Endothelial cell of umbilical vein (primary cell): ENCODE measurements around the gene DIO3. TPM values are rescaled to one million over a fixed set of nuclear protein-coding genes. Genes with fewer than 3 reads are reported as not detected.

ENCODE experiments used
- BruUV-seq: library from RNA; stranded (reverse); fragments of 400-500 nt; replicated peaks from 2 replicates; lab custom pipeline; 2021; lab: Mats Ljungman, UMichigan
- CTCF ChIA-PET: fragments of 300-600, 350-600 bp; sonication (Branson Sonifier 250); formaldehyde crosslinking; loops from one replicate; lab custom pipeline; 2021; ENCODE audit warnings: antibody characterized with exemption, inconsistent platforms; lab: Charles Lee
- POLR2A ChIA-PET: fragments of 300-600, 350-600 bp; sonication (Branson Sonifier 250); formaldehyde crosslinking; loops from one replicate; lab custom pipeline; 2021; ENCODE audit warnings: antibody characterized with exemption, inconsistent platforms; lab: Charles Lee
- DNase-seq: peaks from one replicate; pipeline ENCODE4 v3.0.0-alpha.2; 2011; ENCODE audit warnings: low read depth, low spot score
- FAIRE-seq: peaks from 2 replicates; lab custom pipeline; 2011; peaks lifted over from hg19 to GRCh38; lab: Jason Lieb, UNC
- H2AFZ ChIP-seq: 2 replicates; pipeline ENCODE4 v1.6.0; 2012; ENCODE audit warnings: low read depth, low read length, control low read depth, inconsistent platforms
- H3K27ac ChIP-seq: 2 replicates; pipeline ENCODE4 v1.5.1; 2011; ENCODE audit warnings: low read depth, mild to moderate bottlenecking, control low read depth, low read length, moderate library complexity; ENCODE audit not compliant: insufficient read depth
- H3K27me3 ChIP-seq, 2 experiments: 2 replicates each; pipeline versions ENCODE4 v1.6.0 to v1.6.1; 2011; ENCODE audit warnings: low read length in 2 of 2, mixed read lengths in 1 of 2; ENCODE audit not compliant: control insufficient read depth in 2 of 2, insufficient read depth in 2 of 2
- H3K36me3 ChIP-seq, 2 experiments: 2 replicates in 1 of 2; 3 replicates in 1 of 2; pipeline ENCODE4 v1.5.1; 2011; ENCODE audit warnings: low read length in 2 of 2, mild to moderate bottlenecking in 1 of 2, moderate library complexity in 1 of 2; ENCODE audit not compliant: control insufficient read depth in 2 of 2, insufficient read depth in 2 of 2; ENCODE audit errors: extremely low read depth in 1 of 2
- H3K4me1 ChIP-seq: 3 replicates; pipeline ENCODE4 v1.5.1; 2011; ENCODE audit warnings: mild to moderate bottlenecking, low read length; ENCODE audit not compliant: control insufficient read depth, insufficient read depth; ENCODE audit errors: extremely low read depth
- H3K4me2 ChIP-seq: 2 replicates; pipeline ENCODE4 v1.6.1; 2011; ENCODE audit warnings: low read length, control low read depth, mixed read lengths; ENCODE audit not compliant: insufficient read depth
- H3K4me3 ChIP-seq, 3 experiments: fragments of 200-600 bp in 1 of 3; sonication (generic), shearing (Covaris generic) in 1 of 3; replicated peaks in 1 of 3; 2 replicates each; pipeline ENCODE4 v1.5.1; 2011 to 2016; ENCODE audit warnings: control low read depth in 3 of 3, low read length in 3 of 3, mild to moderate bottlenecking in 2 of 3, inconsistent platforms in 1 of 3, low read depth in 1 of 3, moderate library complexity in 1 of 3; ENCODE audit not compliant: insufficient read depth in 1 of 3
- H3K79me2 ChIP-seq: 2 replicates; pipeline ENCODE4 v1.6.0; 2012; ENCODE audit warnings: low read length, inconsistent platforms; ENCODE audit not compliant: control insufficient read depth, insufficient read depth
- H3K9ac ChIP-seq: replicated peaks from 2 replicates; pipeline ENCODE3; 2011; ENCODE audit warnings: low read length, control low read depth; ENCODE audit not compliant: insufficient read depth; ENCODE audit errors: extremely low read depth
- H3K9me1 ChIP-seq: replicated peaks from 3 replicates; pipeline ENCODE4 v1.6.0; 2011; ENCODE audit warnings: mild to moderate bottlenecking, low read length; ENCODE audit not compliant: control insufficient read depth, insufficient read depth; ENCODE audit errors: extremely low read depth
- H3K9me3 ChIP-seq: replicated peaks from 2 replicates; pipeline ENCODE4 v1.5.1; 2012; ENCODE audit warnings: low read length, inconsistent platforms; ENCODE audit not compliant: control insufficient read depth, insufficient read depth
- H4K20me1 ChIP-seq: replicated peaks from 2 replicates; pipeline ENCODE3; 2011; ENCODE audit warnings: mild to moderate bottlenecking, low read length; ENCODE audit not compliant: control insufficient read depth, insufficient read depth; ENCODE audit errors: extremely low read depth
- CTCF ChIP-seq, 2 donors: IDR thresholded peaks; 1 replicate in 1 of 2; 2 replicates in 1 of 2; pipeline ENCODE4 v1.5.1; 2011; ENCODE audit warnings: low read length in 2 of 2, mild to moderate bottlenecking in 2 of 2, moderate library complexity in 2 of 2, control low read depth in 1 of 2, inconsistent platforms in 1 of 2, low read depth in 1 of 2; ENCODE audit not compliant: insufficient read depth in 1 of 2; ENCODE audit errors: extremely low read depth in 1 of 2
- EZH2 ChIP-seq: IDR thresholded peaks from 2 replicates; pipeline ENCODE4 v1.6.1; 2012; ENCODE audit warnings: borderline replicate concordance, low read depth, mild to moderate bottlenecking, moderate library complexity, low read length, inconsistent platforms; ENCODE audit not compliant: severe bottlenecking
- FOS ChIP-seq: IDR thresholded peaks from 2 replicates; pipeline ENCODE4 v1.6.1; 2011; ENCODE audit warnings: mild to moderate bottlenecking, low read length, moderate library complexity, borderline replicate concordance; ENCODE audit not compliant: insufficient read depth
- GATA2 ChIP-seq: IDR thresholded peaks from 2 replicates; pipeline ENCODE4 v1.7.0; 2011; ENCODE audit warnings: low read depth, mild to moderate bottlenecking, moderate library complexity, mixed read lengths, low read length; ENCODE audit not compliant: insufficient read length, insufficient read depth
- JUN ChIP-seq: IDR thresholded peaks from 2 replicates; pipeline ENCODE4 v1.6.1; 2011; ENCODE audit warnings: borderline replicate concordance, low read depth; ENCODE audit not compliant: insufficient read length, insufficient read depth
- MYC ChIP-seq: IDR thresholded peaks from one replicate; pipeline ENCODE4 v1.6.1; 2011; ENCODE audit warnings: mild to moderate bottlenecking, low read depth, low read length
- POLR2A ChIP-seq: IDR thresholded peaks from 2 replicates; pipeline ENCODE4 v1.6.1; 2012; ENCODE audit warnings: low read depth, mild to moderate bottlenecking, control low read depth, low read length
- POLR2AphosphoS5 ChIP-seq: IDR thresholded peaks from 2 replicates; pipeline ENCODE4 v1.6.1; 2012; ENCODE audit warnings: low read depth, mild to moderate bottlenecking, control low read depth, low read length, moderate library complexity; ENCODE audit not compliant: insufficient read depth
- dilution Hi-C: fragments of 300-500 bp; cut with MboI; formaldehyde crosslinking; loops from one replicate; pipeline ENCODE4 v1.15.0; 2019; ENCODE audit warnings: low sequenced_read_pairs; ENCODE audit not compliant: extremely low pct_ligation_motif_present
- intact Hi-C: fragments of 100-400 bp; cut with micrococcal nuclease; formaldehyde crosslinking; loops from one replicate; pipeline ENCODE4 v1.10.0; 2022
- polyA plus RNA-seq, 4 experiments: library from polyadenylated mRNA; depleted of rRNA in 3 of 4; stranded (reverse) in 3 of 4; unstranded in 1 of 4; fragments of >200 nt; gene quantifications; 2 replicates each; pipeline versions ENCODE4 v1.2.1 to v1.2.3, GENCODE V29; 2011 to 2012; ENCODE audit warnings: missing spikeins in 1 of 4
- total RNA-seq: library from RNA; stranded (reverse); gene quantifications from 2 replicates; pipeline ENCODE4 v1.2.3, GENCODE V29; 2021
- TF ChIP-seq, protein P1 (sequence below): IDR thresholded peaks from 2 replicates; pipeline ENCODE4 v1.6.1; 2011; ENCODE audit not compliant: insufficient read depth, insufficient read length

The DIO3 gene
- total and polyA plus RNA-seq, 2 donors (not counting 3 experiments of a cell fraction or from before 2014, with no cell fraction given): not detected

DNA sequence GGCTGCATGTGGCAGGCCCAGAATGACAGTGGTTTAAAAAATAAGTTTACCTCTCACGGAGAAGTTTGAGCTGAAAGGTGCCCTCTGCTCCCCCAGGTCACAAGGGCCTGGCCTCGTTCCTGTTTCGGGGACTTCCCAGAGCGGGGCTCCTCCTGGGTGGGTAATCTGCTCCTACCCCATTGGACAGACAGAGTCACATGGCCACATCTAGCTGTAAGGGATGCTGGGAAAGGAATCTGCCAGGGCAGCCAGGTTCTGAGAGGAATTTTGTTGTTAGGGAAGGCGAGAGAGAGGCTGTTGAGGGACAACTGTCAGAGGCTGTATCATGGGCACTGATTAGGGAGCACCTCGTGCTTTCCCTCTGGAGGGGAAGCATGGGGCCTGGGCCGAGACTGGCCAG lies 24.0 kb upstream of the DIO3 start:
- Histone ChIP-seq H3K4me1 (no peaks in the 10 kb centered on the region), H3K9ac (no peak overlapping the region), H3K4me2 (no peak overlapping the region), H3K9me3 (no peaks in the 10 kb centered on the region), H4K20me1 (no peaks in the 10 kb centered on the region), H2AFZ (no peak overlapping the region), H3K79me2 (no peaks in the 10 kb centered on the region), H3K27me3 (no peaks in the 10 kb centered on the region), H3K9me1 (no peaks in the 10 kb centered on the region), H3K4me3 (no peak overlapping the region), H3K27ac (no peak overlapping the region), H3K36me3 (no peaks in the 10 kb centered on the region)
- TF ChIP-seq FOS: no peak
- ChIA-PET POLR2A (no interaction called here), CTCF (no interaction called here)
- intact Hi-C loops (no loop called here), dilution Hi-C loops (no loop called here)
- no peak for FAIRE-seq
- BruUV-seq: no TSS peak
- DNase-seq: no peak

- no TSS peak for BruUV-seq
- H3K36me3 ChIP-seq: no peaks in the 10 kb centered on the region
- no peaks in the 10 kb centered on the region for H3K9me3 ChIP-seq
- no peak for TF ChIP-seq POLR2AphosphoS5
- TF ChIP-seq MYC: no peak
- no peak for TF ChIP-seq EZH2
- TF ChIP-seq, protein P1, sequence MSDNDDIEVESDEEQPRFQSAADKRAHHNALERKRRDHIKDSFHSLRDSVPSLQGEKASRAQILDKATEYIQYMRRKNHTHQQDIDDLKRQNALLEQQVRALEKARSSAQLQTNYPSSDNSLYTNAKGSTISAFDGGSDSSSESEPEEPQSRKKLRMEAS: no peak
- no peak for TF ChIP-seq POLR2A
- TF ChIP-seq JUN: no peak
- TF ChIP-seq GATA2: no peak
- TF ChIP-seq CTCF (IDR thresholded peaks at IDR 0.05; ENCODE audit: extremely low read depth in 1 of 2, insufficient read depth in 1 of 2, low read depth in 1 of 2, low read length in 2 of 2): no peak
- TF ChIP-seq FOS: no peak
- intact Hi-C loops: no loop called here
- no peak for FAIRE-seq
- H3K27ac ChIP-seq: no peak overlapping the region
- ChIA-PET CTCF (no interaction called here), POLR2A (no interaction called here)
- no peak for DNase-seq
- H2AFZ ChIP-seq: no peak overlapping the region
- H3K9me1 ChIP-seq: no peaks in the 10 kb centered on the region
- no peak overlapping the region for H3K4me2 ChIP-seq
- dilution Hi-C loops: no loop called here
- no peaks in the 10 kb centered on the region for H4K20me1 ChIP-seq
- no peaks in the 10 kb centered on the region for H3K27me3 ChIP-seq
- H3K4me3 ChIP-seq: no peak overlapping the region
- no peaks in the 10 kb centered on the region for H3K79me2 ChIP-seq
- no peak overlapping the region for H3K9ac ChIP-seq
- H3K4me1 ChIP-seq: no peaks in the 10 kb centered on the region
These were observed 22.4 kb upstream of the DIO3 start for GRCh38 chr14:101538878-101539277.
